ENCODE measurements around the gene HDAC11. TPM values are rescaled to one million over a fixed set of nuclear protein-coding genes. Genes with fewer than 3 reads are reported as not detected.
"Not testable (repeated sequence)": the region's sequence is repeated elsewhere in the genome, so short reads cannot be mapped to it uniquely, and the experiment has no call there.

Gene HDAC11, protein sequence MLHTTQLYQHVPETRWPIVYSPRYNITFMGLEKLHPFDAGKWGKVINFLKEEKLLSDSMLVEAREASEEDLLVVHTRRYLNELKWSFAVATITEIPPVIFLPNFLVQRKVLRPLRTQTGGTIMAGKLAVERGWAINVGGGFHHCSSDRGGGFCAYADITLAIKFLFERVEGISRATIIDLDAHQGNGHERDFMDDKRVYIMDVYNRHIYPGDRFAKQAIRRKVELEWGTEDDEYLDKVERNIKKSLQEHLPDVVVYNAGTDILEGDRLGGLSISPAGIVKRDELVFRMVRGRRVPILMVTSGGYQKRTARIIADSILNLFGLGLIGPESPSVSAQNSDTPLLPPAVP
- total RNA-seq (10 to 100 TPM; 16.8 to 19.9 TPM), polyA plus RNA-seq (10 to 100 TPM; 18.9 to 22.2 TPM)
- long read RNA-seq, donor 1, transcript HDAC11-201 (10 exons, 2,960 nt) = major isoform, 55 of 93 reads
- long read RNA-seq, donor 1, partial matches to known transcripts = 17 of 93 reads
- long read RNA-seq, donor 1, other reads (novel, unspliced or antisense) = 15 of 93 reads
- long read RNA-seq, donor 2, transcript HDAC11-201 (10 exons, 2,960 nt) = major isoform, 12 of 30 reads
- long read RNA-seq, donor 2, partial matches to known transcripts = 2 of 30 reads
- long read RNA-seq, donor 2, other reads (novel, unspliced or antisense) = 13 of 30 reads

DNA sequence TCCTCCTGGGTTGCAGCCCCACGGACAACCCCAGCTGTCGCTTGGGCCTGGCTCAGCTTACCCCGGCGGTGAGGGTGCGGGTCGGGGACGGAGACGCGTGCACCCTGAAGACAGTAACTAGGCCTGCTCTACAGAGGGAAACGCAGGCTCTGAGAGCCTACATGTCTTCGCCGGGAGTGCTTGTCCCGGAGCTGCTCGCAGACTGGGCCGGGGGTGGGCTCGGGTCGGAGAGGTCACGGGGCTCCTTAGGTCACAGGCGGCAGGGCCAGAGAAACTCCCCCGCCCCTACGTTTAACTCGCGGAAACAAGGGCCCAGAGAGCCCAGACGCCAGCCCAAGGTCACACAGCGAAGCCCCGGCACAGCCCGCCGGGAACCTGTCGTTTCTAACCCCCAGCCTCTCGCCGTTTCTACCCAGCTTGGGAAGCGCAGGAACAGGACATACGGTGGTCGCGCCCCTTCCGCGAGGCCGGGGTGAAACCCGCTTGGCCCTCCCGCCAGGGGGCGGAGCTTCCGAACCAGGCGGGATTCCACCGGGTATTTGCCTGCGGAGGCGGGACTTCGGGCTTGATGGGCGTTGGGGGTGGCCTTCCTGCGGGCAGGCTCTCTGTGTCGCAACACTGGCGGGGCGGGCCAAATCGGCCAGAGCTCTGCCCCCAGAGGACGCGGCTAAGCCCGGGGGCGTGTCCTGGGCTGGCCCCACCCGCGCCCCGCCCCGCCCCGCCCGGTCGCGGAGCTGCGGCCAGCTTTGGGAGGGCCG is at the start of gene HDAC11:
Gene HDAC11, plus strand, starts transcription at position 725 of the 758 bp plus-strand sequence. CDS start 42 bp downstream, outside the sequence.
- H3K36me3 ChIP-seq (ENCODE audit: control insufficient read depth in 1 of 2, insufficient read depth in 2 of 2, low read length in 1 of 2) = no peaks in the 10 kb centered on the region
- 0% methylated on average over 55 to 67 of the region's 67 CpGs for WGBS, 2 donors
- peak; percentile 100 for DNase-seq
- no peaks in the 10 kb centered on the region for H3K9me3 ChIP-seq (ENCODE audit: control insufficient read depth, low read length)
- H3K27ac ChIP-seq (ENCODE audit: low read depth in 1 of 2, low read length in 2 of 2) = peak within 1 kb of the TSS; percentile 10 to 25
- intact Hi-C loops (cut with DNase I) = no loop called here
- no peaks in the 10 kb centered on the region for H3K27me3 ChIP-seq (ENCODE audit: control insufficient read depth in 1 of 2, insufficient read depth in 2 of 2, low read length in 1 of 2)
- H3K4me1 ChIP-seq (ENCODE audit: control insufficient read depth in 1 of 2, insufficient read depth in 2 of 2, low read length in 2 of 2) = no peaks in the 10 kb centered on the region
- H3K4me3 ChIP-seq (ENCODE audit: low read length in 2 of 2) = peak within 1 kb of the TSS; percentile 70 to 83
- ATAC-seq (ENCODE audit: low FRiP score) = peak; percentile 99

DNA sequence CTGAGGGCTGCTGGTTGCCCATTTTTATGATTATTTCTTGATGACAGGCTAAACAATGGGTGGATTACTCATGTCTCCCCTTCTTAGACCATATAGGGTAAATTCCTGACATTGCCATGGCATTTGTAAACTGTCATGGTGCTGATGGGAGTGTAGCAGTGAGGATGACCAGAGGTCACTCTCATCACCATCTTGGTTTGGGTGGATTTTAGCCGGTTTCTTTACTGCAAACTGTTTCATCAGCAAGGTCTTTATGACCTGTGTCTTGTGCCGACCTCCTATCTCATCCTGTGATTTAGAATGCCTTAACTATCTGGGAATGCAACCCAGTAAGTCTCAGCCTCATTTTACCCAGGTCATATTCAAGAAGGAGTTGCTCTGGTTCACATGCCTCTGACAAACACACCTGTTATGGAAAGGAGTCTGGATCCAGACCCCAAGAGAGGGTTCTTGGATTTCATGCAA is 49.7 kb upstream of the HDAC11 start:
- intact Hi-C loops (cut with DNase I); H3K4me1 ChIP-seq (ENCODE audit: control insufficient read depth in 1 of 2, insufficient read depth in 2 of 2, low read length in 2 of 2); H3K27ac ChIP-seq (ENCODE audit: low read depth in 1 of 2, low read length in 2 of 2); H3K27me3 ChIP-seq (ENCODE audit: control insufficient read depth in 1 of 2, insufficient read depth in 2 of 2, low read length in 1 of 2); H3K4me3 ChIP-seq (ENCODE audit: low read length in 2 of 2); H3K9me3 ChIP-seq (ENCODE audit: control insufficient read depth, low read length); H3K36me3 ChIP-seq (ENCODE audit: control insufficient read depth in 1 of 2, insufficient read depth in 2 of 2, low read length in 1 of 2); ATAC-seq (ENCODE audit: low FRiP score); DNase-seq: not testable (repeated sequence)
- 72 to 76% methylated on average over 2 of the region's 2 CpGs for WGBS, 2 donors

DNA sequence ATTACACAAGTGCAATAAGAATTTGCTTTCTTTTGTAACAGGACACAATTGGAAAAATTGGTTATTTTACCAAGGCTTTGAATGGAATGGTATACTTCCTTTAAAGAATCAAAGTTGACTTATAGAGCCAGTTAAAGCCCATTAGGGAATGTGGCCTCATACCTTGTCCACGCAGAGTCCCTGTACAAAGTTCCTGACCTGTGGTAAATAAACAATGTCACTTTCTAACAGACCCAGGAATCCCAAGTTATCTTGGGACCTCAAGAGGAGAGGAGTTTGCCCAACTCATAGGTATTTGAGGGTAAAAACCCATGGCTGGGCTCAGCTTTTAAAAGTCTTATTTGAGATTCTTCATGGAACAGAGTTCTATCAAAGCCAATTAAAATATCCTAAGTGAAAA is 48.0 kb upstream of the HDAC11 start:
- 84 to 87% methylated on average over 1 of the region's 1 CpG for WGBS, 2 donors
- Histone ChIP-seq H3K27ac (ENCODE audit: low read depth in 1 of 2, low read length in 2 of 2) (no peak overlapping the region), H3K27me3 (ENCODE audit: control insufficient read depth in 1 of 2, insufficient read depth in 2 of 2, low read length in 1 of 2) (no peaks in the 10 kb centered on the region), H3K36me3 (ENCODE audit: control insufficient read depth in 1 of 2, insufficient read depth in 2 of 2, low read length in 1 of 2) (no peaks in the 10 kb centered on the region), H3K4me1 (ENCODE audit: control insufficient read depth in 1 of 2, insufficient read depth in 2 of 2, low read length in 2 of 2) (no peaks in the 10 kb centered on the region), H3K9me3 (ENCODE audit: control insufficient read depth, low read length) (no peaks in the 10 kb centered on the region), H3K4me3 (ENCODE audit: low read length in 2 of 2) (no peak overlapping the region)
- ATAC-seq (ENCODE audit: low FRiP score) (no peak), DNase-seq (no peak)
- intact Hi-C loops (cut with DNase I) = no loop called here

DNA sequence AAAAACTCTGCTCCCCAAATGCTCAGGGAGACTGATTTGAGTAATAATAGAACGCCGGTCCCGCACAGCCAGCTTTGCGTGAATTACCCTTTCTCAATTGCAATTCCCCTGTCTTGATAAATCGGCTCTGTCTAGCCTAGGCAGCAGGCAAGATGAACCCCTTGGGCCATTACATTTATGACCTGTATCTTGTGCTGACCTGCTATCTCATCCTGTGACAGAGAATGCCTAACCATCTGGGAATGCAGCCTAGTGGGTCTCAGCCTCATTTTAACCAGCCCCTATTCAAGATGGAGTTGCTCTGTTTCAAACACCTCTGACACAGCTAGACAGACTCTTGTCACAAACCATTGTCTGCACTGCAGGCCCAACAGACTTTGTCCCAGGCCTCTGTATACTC is 46.2 kb upstream of the HDAC11 start:
- 81 to 84% methylated on average over 5 of the region's 5 CpGs for WGBS, 2 donors
- Histone ChIP-seq H3K27ac (ENCODE audit: low read depth in 1 of 2, low read length in 2 of 2) (no peak overlapping the region), H3K9me3 (ENCODE audit: control insufficient read depth, low read length) (no peaks in the 10 kb centered on the region), H3K36me3 (ENCODE audit: control insufficient read depth in 1 of 2, insufficient read depth in 2 of 2, low read length in 1 of 2) (no peaks in the 10 kb centered on the region), H3K4me3 (ENCODE audit: low read length in 2 of 2) (no peak overlapping the region), H3K4me1 (ENCODE audit: control insufficient read depth in 1 of 2, insufficient read depth in 2 of 2, low read length in 2 of 2) (no peaks in the 10 kb centered on the region), H3K27me3 (ENCODE audit: control insufficient read depth in 1 of 2, insufficient read depth in 2 of 2, low read length in 1 of 2) (no peaks in the 10 kb centered on the region)
- no peak for DNase-seq
- ATAC-seq (ENCODE audit: low FRiP score) = no peak
- intact Hi-C loops (cut with DNase I) = no loop called here

DNA sequence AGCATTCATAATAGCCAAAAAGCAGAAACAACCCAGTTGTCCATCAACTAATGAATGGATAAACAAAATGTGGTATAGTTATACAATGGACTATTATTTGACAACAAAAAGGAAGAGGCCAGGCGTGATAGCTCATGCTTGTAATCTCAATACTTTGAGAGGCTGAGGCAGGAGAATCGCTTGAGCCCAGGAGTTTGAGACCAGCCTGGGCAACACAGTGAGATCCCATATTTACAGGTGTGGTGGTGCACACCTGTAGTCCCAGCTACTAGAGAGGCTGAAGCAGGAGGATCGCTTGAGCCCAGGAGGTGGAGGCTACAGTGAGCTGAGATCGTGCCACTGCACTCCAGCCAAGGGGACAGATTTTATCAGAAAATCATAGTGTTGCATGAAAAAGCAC is 43.9 kb upstream of the HDAC11 start:
- intact Hi-C loops (cut with DNase I); H3K27me3 ChIP-seq (ENCODE audit: control insufficient read depth in 1 of 2, insufficient read depth in 2 of 2, low read length in 1 of 2): not testable (repeated sequence)
- 82 to 87% methylated on average over 4 of the region's 4 CpGs for WGBS, 2 donors

DNA sequence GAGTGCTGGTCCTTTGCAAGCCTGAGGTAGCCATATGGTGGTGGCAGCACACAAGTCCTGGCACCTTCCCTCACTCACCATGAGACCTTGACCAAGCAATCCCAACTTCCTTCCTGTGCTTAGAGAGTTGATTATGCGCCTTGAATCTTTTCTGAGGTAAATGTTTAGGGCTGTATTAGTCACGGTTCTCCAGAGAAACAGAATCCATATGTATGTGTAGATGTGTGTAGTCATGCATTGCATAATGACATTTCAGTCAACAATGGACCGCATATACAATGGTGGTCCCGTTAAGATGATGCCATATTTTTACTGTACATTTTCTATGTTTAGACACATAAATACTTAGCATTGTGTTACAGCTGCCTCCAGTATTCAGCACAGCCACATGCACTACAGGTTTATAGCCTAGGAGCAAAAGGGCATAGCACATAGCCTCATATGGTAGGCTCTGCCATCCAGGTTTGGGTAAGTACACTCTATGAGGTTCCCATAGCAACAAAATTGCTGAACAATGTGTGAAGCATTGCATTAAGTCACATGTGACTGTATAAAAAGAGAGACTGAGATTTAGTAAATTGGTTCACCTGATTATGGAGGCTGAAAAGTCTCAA is 39.8 kb upstream of the HDAC11 start:
- H3K4me1 ChIP-seq (ENCODE audit: control insufficient read depth in 1 of 2, insufficient read depth in 2 of 2, low read length in 2 of 2) = no peaks in the 10 kb centered on the region
- no peak overlapping the region for H3K4me3 ChIP-seq (ENCODE audit: low read length in 2 of 2)
- no peak overlapping the region for H3K27ac ChIP-seq (ENCODE audit: low read depth in 1 of 2, low read length in 2 of 2)
- no peaks in the 10 kb centered on the region for H3K36me3 ChIP-seq (ENCODE audit: control insufficient read depth in 1 of 2, insufficient read depth in 2 of 2, low read length in 1 of 2)
- 77 to 79% methylated on average over 4 of the region's 4 CpGs for WGBS, 2 donors
- H3K27me3 ChIP-seq (ENCODE audit: control insufficient read depth in 1 of 2, insufficient read depth in 2 of 2, low read length in 1 of 2) = no peaks in the 10 kb centered on the region
- no peaks in the 10 kb centered on the region for H3K9me3 ChIP-seq (ENCODE audit: control insufficient read depth, low read length)
- ATAC-seq (ENCODE audit: low FRiP score) = no peak
- intact Hi-C loops (cut with DNase I) = no loop called here
- no peak for DNase-seq

More for the DNA sequence above, 43.9 kb upstream of the HDAC11 start:
- not testable (repeated sequence) for H3K4me1 ChIP-seq (ENCODE audit: control insufficient read depth in 1 of 2, insufficient read depth in 2 of 2, low read length in 2 of 2); ATAC-seq (ENCODE audit: low FRiP score); H3K4me3 ChIP-seq (ENCODE audit: low read length in 2 of 2); H3K9me3 ChIP-seq (ENCODE audit: control insufficient read depth, low read length); H3K36me3 ChIP-seq (ENCODE audit: control insufficient read depth in 1 of 2, insufficient read depth in 2 of 2, low read length in 1 of 2); DNase-seq; H3K27ac ChIP-seq (ENCODE audit: low read depth in 1 of 2, low read length in 2 of 2)

DNA sequence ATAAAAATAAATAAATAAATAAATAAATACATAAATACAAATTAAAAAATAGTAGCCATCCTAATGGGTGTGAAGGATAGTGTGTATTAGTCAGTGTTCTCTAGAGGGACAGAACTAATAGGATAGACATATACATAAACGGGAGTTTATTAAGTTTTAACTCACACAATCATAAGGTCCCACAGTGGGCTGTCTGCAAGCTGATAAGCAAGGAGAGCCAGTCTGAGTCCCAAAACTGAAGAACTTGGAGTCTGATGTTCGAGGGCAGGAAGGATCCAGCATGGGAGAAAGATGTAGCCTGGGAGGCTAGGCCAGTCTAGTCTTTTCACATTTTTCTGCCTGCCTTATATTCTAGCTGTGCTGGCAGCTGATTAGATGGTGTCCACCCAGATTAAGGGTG is 37.2 kb upstream of the HDAC11 start:
- H3K27me3 ChIP-seq (ENCODE audit: control insufficient read depth in 1 of 2, insufficient read depth in 2 of 2, low read length in 1 of 2); DNase-seq; H3K4me3 ChIP-seq (ENCODE audit: low read length in 2 of 2); intact Hi-C loops (cut with DNase I); H3K9me3 ChIP-seq (ENCODE audit: control insufficient read depth, low read length); ATAC-seq (ENCODE audit: low FRiP score); H3K36me3 ChIP-seq (ENCODE audit: control insufficient read depth in 1 of 2, insufficient read depth in 2 of 2, low read length in 1 of 2); H3K27ac ChIP-seq (ENCODE audit: low read depth in 1 of 2, low read length in 2 of 2); H3K4me1 ChIP-seq (ENCODE audit: control insufficient read depth in 1 of 2, insufficient read depth in 2 of 2, low read length in 2 of 2): not testable (repeated sequence)
- 90 to 94% methylated on average over 2 of the region's 2 CpGs for WGBS, 2 donors

DNA sequence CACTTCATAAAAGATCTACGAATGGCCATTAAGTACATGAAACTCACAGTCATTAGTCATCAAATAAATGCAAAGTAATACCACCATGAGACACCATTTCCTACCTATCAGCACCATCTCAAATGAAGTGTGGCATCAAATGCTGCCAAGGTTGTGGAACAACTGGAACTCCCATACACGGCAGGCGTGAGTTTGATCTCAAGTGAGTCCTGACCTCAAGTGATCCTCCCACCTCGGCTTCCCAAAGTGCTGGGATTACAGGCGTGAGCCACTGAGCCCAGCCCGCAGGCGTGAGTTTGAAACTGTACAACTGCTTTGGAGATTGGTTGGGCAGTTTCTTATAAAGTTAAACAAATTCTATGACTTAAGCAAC is 28.8 kb upstream of the HDAC11 start:
- intact Hi-C loops (cut with DNase I) = loop anchor here (5.0 to 10.0 kb wide), 3 partner anchors 74 to 146 kb away; no protein-coding TSS in a partner anchor
- no peaks in the 10 kb centered on the region for H3K27me3 ChIP-seq (ENCODE audit: control insufficient read depth in 1 of 2, insufficient read depth in 2 of 2, low read length in 1 of 2)
- H3K4me1 ChIP-seq (ENCODE audit: control insufficient read depth in 1 of 2, insufficient read depth in 2 of 2, low read length in 2 of 2) = no peaks in the 10 kb centered on the region
- H3K27ac ChIP-seq (ENCODE audit: low read depth in 1 of 2, low read length in 2 of 2) = no peak overlapping the region
- DNase-seq = no peak
- no peaks in the 10 kb centered on the region for H3K36me3 ChIP-seq (ENCODE audit: control insufficient read depth in 1 of 2, insufficient read depth in 2 of 2, low read length in 1 of 2)
- WGBS, 2 donors = 3 to 5% methylated on average over 7 of the region's 7 CpGs
- H3K4me3 ChIP-seq (ENCODE audit: low read length in 2 of 2) = peak overlapping the region; percentile 44 to 63
- ATAC-seq (ENCODE audit: low FRiP score) = peak; percentile 12
- no peaks in the 10 kb centered on the region for H3K9me3 ChIP-seq (ENCODE audit: control insufficient read depth, low read length)
